ENCODE data around the gene NRG3.

The NRG3 gene

DNA sequence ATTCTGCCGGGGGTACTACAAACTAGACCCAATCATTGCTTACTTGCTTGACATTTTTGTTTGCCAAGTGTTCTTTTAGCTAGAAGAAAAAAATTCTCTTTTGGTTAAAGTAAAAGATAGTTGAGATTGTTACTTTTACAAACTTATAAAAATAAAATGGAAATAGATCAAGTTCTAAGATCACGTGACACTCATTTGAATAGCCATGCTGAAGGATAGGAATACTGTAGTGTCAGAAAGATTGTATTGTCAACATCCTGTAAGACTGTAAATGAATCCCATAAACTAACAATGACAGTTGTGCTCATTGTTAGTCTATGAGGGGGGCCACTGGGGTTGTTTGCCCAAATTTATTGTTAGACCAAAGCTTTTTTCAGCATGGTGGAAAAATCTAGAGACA is 10.5 kb downstream of the NRG3 start:
- DNase-seq = no peak

- DNase-seq = no peak
Observed at GRCh38 chr10:81886939-81887338, 11.9 kb downstream of the NRG3 start.

DNA sequence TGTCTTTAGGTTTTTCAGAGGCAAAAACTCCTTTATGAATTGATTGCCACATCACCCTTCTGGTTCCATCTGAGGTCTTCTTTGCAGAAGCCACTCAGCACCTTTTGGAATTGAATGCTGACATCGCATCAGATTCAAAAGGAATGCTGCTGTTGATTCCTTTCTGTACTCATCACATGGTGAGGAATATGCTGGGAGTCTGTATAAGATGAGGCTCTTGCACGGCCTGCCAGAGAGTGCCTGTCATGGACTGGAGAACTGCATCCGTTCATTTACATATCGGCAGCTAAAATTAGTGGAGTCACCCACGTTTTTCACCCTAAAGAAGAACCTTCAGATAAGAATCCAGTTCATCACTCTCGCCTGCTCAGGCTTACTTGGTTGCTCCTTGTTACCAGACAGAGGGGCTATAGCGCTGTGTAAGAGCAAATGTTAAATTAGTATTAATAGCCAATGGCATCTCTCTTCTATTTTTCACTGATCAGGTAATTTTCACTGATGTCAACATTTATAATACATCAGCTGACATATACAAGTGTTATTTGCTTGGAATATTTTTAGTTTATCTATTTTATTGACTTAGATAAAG is 14.3 kb downstream of the NRG3 start:
- DNase-seq = no peak

- DNase-seq = no peak
Observed at GRCh38 chr10:81894616-81895015, 19.6 kb downstream of the NRG3 start.

GRCh38 chr10:81898518-81898917 is 23.5 kb downstream of the NRG3 start:
- DNase-seq = no peak

GRCh38 chr10:81900989-81901388 is 26.0 kb downstream of the NRG3 start:
- DNase-seq = no peak

- DNase-seq = no peak
Observed at GRCh38 chr10:81903472-81903871, 28.5 kb downstream of the NRG3 start.

DNA sequence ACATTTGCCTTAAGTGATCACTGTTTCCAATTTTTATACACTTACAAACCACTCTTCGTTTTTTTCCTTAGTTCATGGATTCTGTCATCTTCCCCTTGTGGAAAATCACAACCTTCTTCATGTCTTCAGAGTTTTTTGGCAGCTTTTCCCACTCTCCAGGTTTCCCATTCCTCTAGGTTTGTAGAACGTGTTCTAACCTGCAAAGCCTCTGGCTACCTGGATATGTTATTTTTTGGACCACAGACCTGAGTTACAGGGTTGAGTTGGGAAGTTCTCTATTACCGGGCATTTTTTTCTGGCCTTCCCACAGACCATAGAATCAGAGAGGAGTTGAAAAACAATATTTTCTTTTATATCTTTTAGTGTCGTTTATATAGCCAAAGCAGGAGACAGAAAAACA is 30.2 kb downstream of the NRG3 start:
- no peak for DNase-seq

DNA sequence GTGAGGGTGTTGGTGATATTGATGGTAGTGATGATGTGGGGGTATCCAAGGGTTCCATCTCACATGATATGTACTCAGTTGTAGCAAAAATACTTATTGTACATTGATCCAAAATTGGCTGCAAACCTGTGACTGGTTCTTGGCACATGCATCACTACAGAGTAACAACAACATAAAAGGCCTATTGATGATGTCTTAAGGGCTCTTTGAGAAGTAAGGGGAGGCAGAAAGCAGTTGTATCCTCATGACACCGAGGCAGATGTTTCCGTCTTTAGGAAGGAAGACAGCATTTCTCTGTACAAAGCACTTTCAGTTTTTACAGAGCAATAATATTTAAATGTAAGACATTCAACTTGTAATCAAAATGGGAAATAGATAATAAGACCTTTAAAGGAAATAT is 34.5 kb downstream of the NRG3 start:
- no peak for DNase-seq

DNA sequence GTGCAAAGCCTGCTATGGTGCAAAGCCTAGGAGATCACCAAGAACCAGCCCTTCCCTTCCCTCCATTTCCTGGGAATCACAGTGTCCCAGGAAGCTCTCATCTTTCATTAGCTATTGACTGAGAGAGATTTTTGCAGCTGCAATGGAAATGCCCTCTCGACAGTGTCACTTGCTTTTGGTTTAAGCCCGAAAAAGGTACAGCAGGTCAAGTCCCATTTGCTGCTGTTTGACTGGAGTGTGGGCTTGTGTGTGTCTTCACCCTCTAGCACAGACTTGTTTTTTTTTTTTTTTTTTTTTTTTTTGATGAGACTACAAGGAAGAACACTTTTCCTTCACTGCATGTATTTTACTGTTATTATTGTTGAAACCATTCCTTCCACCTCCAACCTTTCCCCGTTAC is 36.3 kb downstream of the NRG3 start:
- DNase-seq = no peak

- DNase-seq = no peak
Observed at GRCh38 chr10:81914736-81915503, 39.9 kb downstream of the NRG3 start.

DNA sequence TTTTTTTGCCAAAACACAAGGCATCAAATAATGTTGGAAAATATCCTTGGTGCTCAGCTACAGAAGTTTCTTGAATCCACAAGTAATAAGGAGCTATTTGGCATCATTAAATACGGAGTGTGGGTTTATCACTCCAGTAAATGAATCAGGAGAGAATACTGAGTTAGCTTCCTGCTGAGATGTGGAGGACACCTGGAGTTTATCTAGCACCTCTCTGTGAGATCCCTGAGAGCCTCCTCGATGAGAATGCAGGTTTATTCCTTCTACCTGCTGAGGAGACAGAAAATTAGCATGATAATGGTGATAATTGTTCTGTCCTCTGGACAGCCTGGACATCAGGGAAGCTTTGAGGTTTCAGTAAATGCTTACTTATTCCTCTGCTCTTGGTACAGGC is 40.5 kb downstream of the NRG3 start:
- DNase-seq = no peak

GRCh38 chr10:81917666-81918065 is 42.7 kb downstream of the NRG3 start:
- no peak for DNase-seq

- no peak for DNase-seq
Observed at GRCh38 chr10:81918766-81919165, 43.8 kb downstream of the NRG3 start.

GRCh38 chr10:81920213-81920829 is 45.3 kb downstream of the NRG3 start:
- DNase-seq = no peak

DNA sequence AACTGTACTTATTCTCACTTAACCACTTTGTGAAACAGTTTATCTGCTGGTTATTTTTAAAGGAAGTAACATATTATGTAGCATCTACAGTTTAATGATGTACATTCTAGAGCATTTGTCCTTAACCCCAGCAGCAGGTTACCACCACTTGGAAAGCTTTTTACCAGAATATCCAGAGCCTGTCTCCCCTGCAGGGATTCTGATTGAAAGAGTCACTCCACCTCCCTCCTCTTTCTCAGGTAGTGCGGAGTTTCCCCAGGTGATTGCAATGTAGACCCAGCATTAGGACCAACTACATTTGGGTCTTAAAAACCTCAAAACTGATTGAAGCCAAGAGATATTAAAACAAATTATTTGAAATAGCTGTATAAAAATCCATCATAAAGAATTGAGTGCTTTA is 53.1 kb downstream of the NRG3 start:
- no peak for DNase-seq

GRCh38 chr10:81943583-81943982 is 68.6 kb downstream of the NRG3 start:
- no peak for DNase-seq

- no peak for DNase-seq
Observed at GRCh38 chr10:81944609-81945008, 69.6 kb downstream of the NRG3 start.

DNA sequence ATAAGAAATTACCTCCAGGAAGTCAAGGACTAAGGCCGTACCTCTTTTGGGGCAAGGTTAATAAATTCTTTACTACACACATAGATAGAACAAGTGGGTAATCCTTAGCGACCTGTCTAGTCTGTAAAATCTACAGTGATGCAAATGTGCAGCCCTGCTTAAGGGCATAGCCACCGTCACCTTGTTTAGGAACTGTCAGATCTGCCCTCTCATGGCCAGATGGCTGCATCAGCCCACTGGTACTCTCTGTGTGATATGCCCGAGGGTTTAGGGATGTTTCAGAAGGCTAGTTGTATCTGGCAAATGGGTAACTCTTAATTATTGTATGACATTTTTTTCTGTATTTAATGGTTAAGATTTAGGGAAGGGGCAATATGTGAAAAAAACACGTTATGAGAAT is 74.3 kb downstream of the NRG3 start:
- no peak for DNase-seq

DNA sequence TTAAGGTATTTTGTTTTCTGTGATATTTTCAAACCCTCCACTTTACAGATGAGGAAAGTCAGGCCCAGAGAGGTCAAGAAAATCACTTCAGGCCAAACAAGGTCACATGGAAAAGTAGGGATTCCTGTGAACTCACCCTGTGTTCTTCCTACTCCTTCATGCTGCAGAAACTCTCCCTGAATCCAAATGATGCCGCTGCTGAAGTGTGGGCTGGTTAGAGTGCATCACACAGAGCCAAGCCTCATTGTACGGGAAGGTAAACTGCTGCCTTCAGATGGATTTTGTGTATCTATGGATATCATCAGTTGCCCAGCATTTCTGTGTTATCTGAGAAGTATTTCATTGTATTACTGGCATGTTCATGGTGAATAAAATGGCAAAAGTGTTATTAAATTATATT is 75.4 kb downstream of the NRG3 start:
- no peak for DNase-seq

GRCh38 chr10:81953420-81953819 is 78.4 kb downstream of the NRG3 start:
- no peak for DNase-seq

GRCh38 chr10:81957976-81958375 is 83.0 kb downstream of the NRG3 start:
- DNase-seq = no peak

DNA sequence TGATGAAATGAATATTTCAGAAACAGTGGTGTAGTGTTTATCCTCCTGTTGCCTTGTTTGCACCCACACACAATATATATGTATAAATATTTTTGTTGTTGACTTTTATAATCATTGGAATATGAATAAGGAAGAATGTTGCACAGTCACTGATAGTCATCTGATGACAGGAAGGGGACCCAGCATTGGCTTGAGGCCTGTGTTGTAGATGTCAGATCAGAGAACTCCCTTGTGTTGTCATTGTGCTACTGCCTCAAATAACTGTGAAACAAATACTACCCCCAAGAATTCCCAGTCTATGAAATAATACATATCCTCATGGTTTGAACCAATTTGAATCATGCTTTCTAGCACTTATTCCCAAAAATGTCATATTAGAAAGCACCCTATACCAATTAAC is 84.0 kb downstream of the NRG3 start:
- DNase-seq = no peak

- DNase-seq = no peak
Observed at GRCh38 chr10:81961451-81962184, 86.6 kb downstream of the NRG3 start.
